HepG2 (cell line): ENCODE data around the gene TBC1D22A. TPM values are rescaled to one million over a fixed set of nuclear protein-coding genes. Genes with fewer than 3 reads are reported as not detected.

Experiments
- AGO2 ChIP-seq: fragments of 200-400 bp; formaldehyde crosslinking; optimal IDR thresholded peaks from 2 replicates; pipeline ENCODE3; 2017; ENCODE audit warnings: mild to moderate bottlenecking, low read depth, low read length, moderate library complexity
- CREB1 ChIP-seq, 2 experiments: fragments of 450-650 bp in 1 of 2; IDR thresholded peaks; 2 replicates each; pipeline ENCODE4 v1.6.1; 2016 to 2017; ENCODE audit warnings: control low read depth in 1 of 2, mild to moderate bottlenecking in 1 of 2, missing compliant biosample characterization in 1 of 2, missing genetic modification characterization in 1 of 2
- FOXA1 ChIP-seq, 2 experiments: fragments of 450-650 bp in 1 of 2; sonication (generic) in 1 of 2; formaldehyde crosslinking in 1 of 2; IDR thresholded peaks; 2 replicates each; pipeline versions ENCODE4 v1.4.0 to v1.6.1; 2016 to 2020; ENCODE audit warnings: missing genetic modification reagents in 1 of 2
- GATAD2A ChIP-seq: IDR thresholded peaks from 2 replicates; pipeline ENCODE4 v1.6.1; 2016
- KLF12 ChIP-seq: sonication (generic); formaldehyde crosslinking; IDR thresholded peaks from 2 replicates; pipeline ENCODE4 v1.4.0; 2020; ENCODE audit warnings: missing genetic modification reagents, borderline replicate concordance
- MEIS1 ChIP-seq: sonication (generic); formaldehyde crosslinking; IDR thresholded peaks from 2 replicates; pipeline ENCODE4 v1.9.0; 2021; ENCODE audit warnings: mild to moderate bottlenecking, missing genetic modification reagents, moderate library complexity, borderline replicate concordance
- SALL1 ChIP-seq: sonication (generic); formaldehyde crosslinking; IDR thresholded peaks from 2 replicates; pipeline ENCODE4 v1.8.0; 2022; ENCODE audit warnings: mild to moderate bottlenecking, missing genetic modification reagents
- SAP130 ChIP-seq: IDR thresholded peaks from 2 replicates; pipeline ENCODE4 v1.6.1; 2016; ENCODE audit warnings: low read depth
- SOX6 ChIP-seq, 2 experiments: fragments of 450-650 bp in 1 of 2; sonication (generic) in 1 of 2; formaldehyde crosslinking in 1 of 2; IDR thresholded peaks; 2 replicates each; pipeline versions ENCODE4 v1.4.0 to v1.6.1; 2017 to 2020; ENCODE audit warnings: antibody characterized with exemption in 1 of 2, mild to moderate bottlenecking in 1 of 2, missing genetic modification reagents in 1 of 2
- TARDBP ChIP-seq: sonication (generic); formaldehyde crosslinking; IDR thresholded peaks from 2 replicates; pipeline ENCODE4 v1.8.0; 2022; ENCODE audit warnings: mild to moderate bottlenecking, missing genetic modification reagents
- TBX2 ChIP-seq: sonication (generic); formaldehyde crosslinking; IDR thresholded peaks from 2 replicates; pipeline ENCODE4 v1.5.0; 2020; ENCODE audit warnings: missing genetic modification reagents, mild to moderate bottlenecking, borderline replicate concordance
- TOE1 ChIP-seq: sonication (generic); formaldehyde crosslinking; IDR thresholded peaks from 2 replicates; pipeline ENCODE4 v1.4.0; 2020; ENCODE audit warnings: mild to moderate bottlenecking, missing genetic modification reagents
- ZBTB1 ChIP-seq: sonication (generic); formaldehyde crosslinking; IDR thresholded peaks from 2 replicates; pipeline ENCODE4 v1.4.0; 2020; ENCODE audit warnings: missing genetic modification reagents, borderline replicate concordance
- ZBTB21 ChIP-seq: sonication (generic); formaldehyde crosslinking; IDR thresholded peaks from 2 replicates; pipeline ENCODE4 v1.4.0; 2020; ENCODE audit warnings: missing genetic modification reagents
- ZNF251 ChIP-seq: sonication (generic); formaldehyde crosslinking; IDR thresholded peaks from 2 replicates; pipeline ENCODE4 v1.9.0; 2021; ENCODE audit warnings: mild to moderate bottlenecking, missing genetic modification reagents
- ZNF460 ChIP-seq: sonication (generic); formaldehyde crosslinking; IDR thresholded peaks from 2 replicates; pipeline ENCODE4 v1.5.1; 2020; ENCODE audit warnings: missing genetic modification reagents, mild to moderate bottlenecking, borderline replicate concordance
- ZNF562 ChIP-seq: sonication (generic); formaldehyde crosslinking; IDR thresholded peaks from 2 replicates; pipeline ENCODE4 v1.8.0; 2022; ENCODE audit warnings: missing genetic modification reagents, borderline replicate concordance
- ZNF569 ChIP-seq: sonication (generic); formaldehyde crosslinking; IDR thresholded peaks from 2 replicates; pipeline ENCODE4 v1.5.0; 2020; ENCODE audit warnings: mild to moderate bottlenecking, missing genetic modification reagents, moderate library complexity, borderline replicate concordance
- ZNF891 ChIP-seq: sonication (generic); formaldehyde crosslinking; IDR thresholded peaks from 2 replicates; pipeline ENCODE4 v1.5.0; 2020; ENCODE audit warnings: mild to moderate bottlenecking, missing genetic modification reagents
- polyA plus RNA-seq, 8 experiments: library from polyadenylated mRNA; depleted of rRNA in 3 of 8; stranded (reverse) in 7 of 8; unstranded in 1 of 8; fragments of >200 nt; fragmentation: Illumina TruSeq in 4 of 8; extraction: Trizol in 4 of 8; gene quantifications; 2 replicates each; pipeline versions ENCODE4 v1.2.1 to v1.2.3, GENCODE V29; 2011 to 2016; ENCODE audit warnings: low read depth in 4 of 8, missing spikeins in 1 of 8, mixed read lengths in 1 of 8; ENCODE audit not compliant: insufficient read depth in 1 of 8
- total RNA-seq, 5 experiments: library from RNA; depleted of rRNA; stranded (reverse); fragments of >200 nt; fragmentation: Illumina TruSeq; extraction: Trizol; gene quantifications; 2 replicates each; pipeline ENCODE4 v1.2.3, GENCODE V29; 2016; ENCODE audit warnings: low read depth in 1 of 5
- TF ChIP-seq, protein P1 (sequence below): IDR thresholded peaks from 2 replicates; pipeline ENCODE4 v1.6.1; 2018; ENCODE audit warnings: missing genetic modification reagents, mild to moderate bottlenecking, missing compliant biosample characterization
- TF ChIP-seq, protein P2 (sequence below): sonication (generic); formaldehyde crosslinking; IDR thresholded peaks from 2 replicates; pipeline ENCODE4 v1.4.0; 2020; ENCODE audit warnings: mild to moderate bottlenecking, missing genetic modification reagents
- TF ChIP-seq, protein P3 (sequence below): sonication (generic); formaldehyde crosslinking; IDR thresholded peaks from 2 replicates; pipeline ENCODE4 v1.5.1; 2020; ENCODE audit warnings: missing genetic modification reagents, mild to moderate bottlenecking, borderline replicate concordance
- TF ChIP-seq, protein P4 (sequence below): IDR thresholded peaks from 2 replicates; pipeline ENCODE4 v1.6.1; 2016

TBC1D22A gene
- total and polyA plus RNA-seq, 2 of the 13 experiments (the other 11 are each of a cell fraction or from before 2014, with no cell fraction given), result 17.3 to 18.0 TPM

DNA sequence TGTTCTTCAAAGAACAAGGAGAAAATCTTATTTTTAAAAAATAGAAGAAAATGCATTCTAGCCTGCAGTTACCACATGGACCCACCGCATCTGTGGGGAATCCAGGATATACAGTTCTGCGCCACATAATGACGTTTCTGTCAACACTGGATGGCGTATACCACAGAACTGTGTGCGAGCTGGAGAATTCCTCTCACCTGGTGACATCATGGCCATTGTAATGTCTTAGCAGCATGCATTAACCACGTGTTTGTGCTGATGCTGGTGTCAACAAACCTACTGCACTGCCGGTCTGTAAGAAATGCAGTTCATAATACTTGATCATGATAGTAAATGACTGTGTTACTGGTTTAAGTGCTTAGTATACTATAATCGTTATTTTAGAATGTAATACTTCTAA is 174.7 kb downstream of the TBC1D22A start (continued):
- TF ChIP-seq TOE1 (CRISPR knock-in tag), result no peak
- no peak for TF ChIP-seq MEIS1 (CRISPR knock-in tag)
- no peak for TF ChIP-seq ZBTB1
- TF ChIP-seq AGO2, result no peak
- TF ChIP-seq ZNF569, result no peak
- 0 out of 2 replicates have a peak, but pooled peaks have one; percentile 41 for TF ChIP-seq GATAD2A (CRISPR knock-in tag)
- TF ChIP-seq, protein P1, sequence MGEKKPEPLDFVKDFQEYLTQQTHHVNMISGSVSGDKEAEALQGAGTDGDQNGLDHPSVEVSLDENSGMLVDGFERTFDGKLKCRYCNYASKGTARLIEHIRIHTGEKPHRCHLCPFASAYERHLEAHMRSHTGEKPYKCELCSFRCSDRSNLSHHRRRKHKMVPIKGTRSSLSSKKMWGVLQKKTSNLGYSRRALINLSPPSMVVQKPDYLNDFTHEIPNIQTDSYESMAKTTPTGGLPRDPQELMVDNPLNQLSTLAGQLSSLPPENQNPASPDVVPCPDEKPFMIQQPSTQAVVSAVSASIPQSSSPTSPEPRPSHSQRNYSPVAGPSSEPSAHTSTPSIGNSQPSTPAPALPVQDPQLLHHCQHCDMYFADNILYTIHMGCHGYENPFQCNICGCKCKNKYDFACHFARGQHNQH (CRISPR knock-in tag), result no peak
- no peak for TF ChIP-seq ZNF891 (CRISPR knock-in tag)
- no peak for TF ChIP-seq SOX6 (IDR thresholded peaks at IDR 0.05)
- TF ChIP-seq SOX6 (CRISPR knock-in tag; IDR thresholded peaks at IDR 0.05), result peak; percentile 54
- peak; percentile 84 for TF ChIP-seq ZBTB21 (CRISPR knock-in tag)
- TF ChIP-seq ZNF460, result no peak
- no peak for TF ChIP-seq KLF12 (CRISPR knock-in tag)
- TF ChIP-seq, protein P2, sequence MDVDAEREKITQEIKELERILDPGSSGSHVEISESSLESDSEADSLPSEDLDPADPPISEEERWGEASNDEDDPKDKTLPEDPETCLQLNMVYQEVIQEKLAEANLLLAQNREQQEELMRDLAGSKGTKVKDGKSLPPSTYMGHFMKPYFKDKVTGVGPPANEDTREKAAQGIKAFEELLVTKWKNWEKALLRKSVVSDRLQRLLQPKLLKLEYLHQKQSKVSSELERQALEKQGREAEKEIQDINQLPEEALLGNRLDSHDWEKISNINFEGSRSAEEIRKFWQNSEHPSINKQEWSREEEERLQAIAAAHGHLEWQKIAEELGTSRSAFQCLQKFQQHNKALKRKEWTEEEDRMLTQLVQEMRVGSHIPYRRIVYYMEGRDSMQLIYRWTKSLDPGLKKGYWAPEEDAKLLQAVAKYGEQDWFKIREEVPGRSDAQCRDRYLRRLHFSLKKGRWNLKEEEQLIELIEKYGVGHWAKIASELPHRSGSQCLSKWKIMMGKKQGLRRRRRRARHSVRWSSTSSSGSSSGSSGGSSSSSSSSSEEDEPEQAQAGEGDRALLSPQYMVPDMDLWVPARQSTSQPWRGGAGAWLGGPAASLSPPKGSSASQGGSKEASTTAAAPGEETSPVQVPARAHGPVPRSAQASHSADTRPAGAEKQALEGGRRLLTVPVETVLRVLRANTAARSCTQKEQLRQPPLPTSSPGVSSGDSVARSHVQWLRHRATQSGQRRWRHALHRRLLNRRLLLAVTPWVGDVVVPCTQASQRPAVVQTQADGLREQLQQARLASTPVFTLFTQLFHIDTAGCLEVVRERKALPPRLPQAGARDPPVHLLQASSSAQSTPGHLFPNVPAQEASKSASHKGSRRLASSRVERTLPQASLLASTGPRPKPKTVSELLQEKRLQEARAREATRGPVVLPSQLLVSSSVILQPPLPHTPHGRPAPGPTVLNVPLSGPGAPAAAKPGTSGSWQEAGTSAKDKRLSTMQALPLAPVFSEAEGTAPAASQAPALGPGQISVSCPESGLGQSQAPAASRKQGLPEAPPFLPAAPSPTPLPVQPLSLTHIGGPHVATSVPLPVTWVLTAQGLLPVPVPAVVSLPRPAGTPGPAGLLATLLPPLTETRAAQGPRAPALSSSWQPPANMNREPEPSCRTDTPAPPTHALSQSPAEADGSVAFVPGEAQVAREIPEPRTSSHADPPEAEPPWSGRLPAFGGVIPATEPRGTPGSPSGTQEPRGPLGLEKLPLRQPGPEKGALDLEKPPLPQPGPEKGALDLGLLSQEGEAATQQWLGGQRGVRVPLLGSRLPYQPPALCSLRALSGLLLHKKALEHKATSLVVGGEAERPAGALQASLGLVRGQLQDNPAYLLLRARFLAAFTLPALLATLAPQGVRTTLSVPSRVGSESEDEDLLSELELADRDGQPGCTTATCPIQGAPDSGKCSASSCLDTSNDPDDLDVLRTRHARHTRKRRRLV (CRISPR knock-in tag), result no peak
- peak; percentile 65 for TF ChIP-seq CREB1 (IDR thresholded peaks at IDR 0.05)
- no peak for TF ChIP-seq CREB1 (CRISPR knock-in tag; IDR thresholded peaks at IDR 0.05)
- TF ChIP-seq ZNF562 (CRISPR knock-in tag), result no peak
- 0 out of 2 replicates have a peak, but pooled peaks have one; percentile 36 for TF ChIP-seq TBX2 (CRISPR knock-in tag)
- no peak for TF ChIP-seq TARDBP (CRISPR knock-in tag)
- TF ChIP-seq, protein P3, sequence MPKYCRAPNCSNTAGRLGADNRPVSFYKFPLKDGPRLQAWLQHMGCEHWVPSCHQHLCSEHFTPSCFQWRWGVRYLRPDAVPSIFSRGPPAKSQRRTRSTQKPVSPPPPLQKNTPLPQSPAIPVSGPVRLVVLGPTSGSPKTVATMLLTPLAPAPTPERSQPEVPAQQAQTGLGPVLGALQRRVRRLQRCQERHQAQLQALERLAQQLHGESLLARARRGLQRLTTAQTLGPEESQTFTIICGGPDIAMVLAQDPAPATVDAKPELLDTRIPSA (CRISPR knock-in tag), result no peak
- no peak for TF ChIP-seq FOXA1 (IDR thresholded peaks at IDR 0.05)
- TF ChIP-seq FOXA1 (CRISPR knock-in tag; IDR thresholded peaks at IDR 0.05), result peak; percentile 33; the same call in 1 of the 2 replicates
- TF ChIP-seq SAP130, result peak; percentile 75
- TF ChIP-seq, protein P4, sequence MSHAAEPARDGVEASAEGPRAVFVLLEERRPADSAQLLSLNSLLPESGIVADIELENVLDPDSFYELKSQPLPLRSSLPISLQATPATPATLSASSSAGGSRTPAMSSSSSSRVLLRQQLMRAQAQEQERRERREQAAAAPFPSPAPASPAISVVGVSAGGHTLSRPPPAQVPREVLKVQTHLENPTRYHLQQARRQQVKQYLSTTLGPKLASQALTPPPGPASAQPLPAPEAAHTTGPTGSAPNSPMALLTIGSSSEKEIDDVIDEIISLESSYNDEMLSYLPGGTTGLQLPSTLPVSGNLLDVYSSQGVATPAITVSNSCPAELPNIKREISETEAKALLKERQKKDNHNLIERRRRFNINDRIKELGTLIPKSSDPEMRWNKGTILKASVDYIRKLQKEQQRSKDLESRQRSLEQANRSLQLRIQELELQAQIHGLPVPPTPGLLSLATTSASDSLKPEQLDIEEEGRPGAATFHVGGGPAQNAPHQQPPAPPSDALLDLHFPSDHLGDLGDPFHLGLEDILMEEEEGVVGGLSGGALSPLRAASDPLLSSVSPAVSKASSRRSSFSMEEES (CRISPR knock-in tag), result 0 out of 2 replicates have a peak, but pooled peaks have one; percentile 27
- TF ChIP-seq ZNF251 (CRISPR knock-in tag), result no peak
- TF ChIP-seq SALL1 (CRISPR knock-in tag), result 0 out of 2 replicates have a peak, but pooled peaks have one; percentile 13
